Measurements from ENCODE around the gene ALPI.

DNA sequence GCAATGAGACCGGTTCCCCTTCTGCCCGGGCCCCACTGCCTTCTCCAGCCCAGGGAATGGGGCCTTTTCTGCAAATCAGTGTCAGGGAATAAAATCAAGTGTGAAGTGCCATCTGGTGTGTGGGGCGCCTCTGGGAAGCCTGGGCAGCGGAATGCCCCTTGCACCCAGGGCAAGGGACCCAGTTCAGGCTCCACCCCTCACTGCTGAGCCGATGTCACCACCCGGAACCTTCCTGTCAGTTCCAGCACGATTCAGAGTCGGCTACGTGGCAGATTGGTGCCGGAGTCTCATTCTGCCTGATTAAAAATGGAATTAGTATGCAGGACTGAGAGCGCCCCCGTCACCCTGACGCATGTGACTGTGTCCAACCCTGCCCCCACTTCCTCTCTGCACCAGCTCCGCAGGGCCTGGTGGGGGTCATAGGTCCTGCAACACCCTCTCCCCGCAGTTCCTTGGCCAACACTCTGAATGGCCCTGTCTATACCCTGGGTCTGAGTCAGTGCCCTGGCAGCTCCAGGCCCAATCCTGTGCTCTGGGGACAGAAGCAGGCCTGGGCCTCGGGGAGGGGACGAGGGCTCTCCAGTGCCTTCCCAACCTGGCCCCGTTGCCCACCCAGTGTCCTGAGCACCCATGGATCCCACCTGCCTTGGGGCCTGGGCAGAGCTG, 8.2 kb upstream of the ALPI start:
- TF ChIP-seq EZH2 (IDR thresholded peaks at IDR 0.05; ENCODE audit: low read length, missing control alignments), result no peak
- TF ChIP-seq, protein P1, sequence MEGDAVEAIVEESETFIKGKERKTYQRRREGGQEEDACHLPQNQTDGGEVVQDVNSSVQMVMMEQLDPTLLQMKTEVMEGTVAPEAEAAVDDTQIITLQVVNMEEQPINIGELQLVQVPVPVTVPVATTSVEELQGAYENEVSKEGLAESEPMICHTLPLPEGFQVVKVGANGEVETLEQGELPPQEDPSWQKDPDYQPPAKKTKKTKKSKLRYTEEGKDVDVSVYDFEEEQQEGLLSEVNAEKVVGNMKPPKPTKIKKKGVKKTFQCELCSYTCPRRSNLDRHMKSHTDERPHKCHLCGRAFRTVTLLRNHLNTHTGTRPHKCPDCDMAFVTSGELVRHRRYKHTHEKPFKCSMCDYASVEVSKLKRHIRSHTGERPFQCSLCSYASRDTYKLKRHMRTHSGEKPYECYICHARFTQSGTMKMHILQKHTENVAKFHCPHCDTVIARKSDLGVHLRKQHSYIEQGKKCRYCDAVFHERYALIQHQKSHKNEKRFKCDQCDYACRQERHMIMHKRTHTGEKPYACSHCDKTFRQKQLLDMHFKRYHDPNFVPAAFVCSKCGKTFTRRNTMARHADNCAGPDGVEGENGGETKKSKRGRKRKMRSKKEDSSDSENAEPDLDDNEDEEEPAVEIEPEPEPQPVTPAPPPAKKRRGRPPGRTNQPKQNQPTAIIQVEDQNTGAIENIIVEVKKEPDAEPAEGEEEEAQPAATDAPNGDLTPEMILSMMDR (conservative IDR thresholded peaks at IDR 0.05 in 1 of 2, IDR thresholded peaks at IDR 0.05 in 1 of 2; ENCODE audit: low read depth in 1 of 2, low read length in 2 of 2), result no peak

All from fibroblast of lung (primary cell).